ENCODE measurements around the gene ANK2. TPM values are rescaled to one million over a fixed set of nuclear protein-coding genes. Genes with fewer than 3 reads are reported as not detected.

The ANK2 gene
- polyA plus RNA-seq, 1 donor (not counting 4 experiments of a cell fraction or from before 2014, with no cell fraction given): 0.22 TPM

- DNase-seq (ENCODE audit: low read depth, low spot score): no peak
- Histone ChIP-seq H3K9me1 (ENCODE audit: control insufficient read depth, extremely low read depth, insufficient read depth, low read length) (no peaks in the 10 kb centered on the region), H3K27ac (ENCODE audit: control insufficient read depth, insufficient read depth, low read length) (no peak overlapping the region), H3K27me3 (ENCODE audit: control insufficient read depth, extremely low read depth, insufficient read depth, low read length) (no peaks in the 10 kb centered on the region), H3K4me3 (ENCODE audit: control insufficient read depth in 2 of 3, extremely low read depth in 1 of 3, insufficient read depth in 2 of 3, low read depth in 1 of 3, low read length in 3 of 3) (no peak overlapping the region), H4K20me1 (ENCODE audit: control insufficient read depth, extremely low read depth, insufficient read depth, low read length) (no peaks in the 10 kb centered on the region), H3K9ac (ENCODE audit: control insufficient read depth, extremely low read depth, insufficient read depth, low read length) (no peak overlapping the region), H3K4me2 (ENCODE audit: control insufficient read depth, extremely low read depth, insufficient read depth, low read depth, low read length) (no peak overlapping the region), H3K4me1 (ENCODE audit: control insufficient read depth, extremely low read depth, insufficient read depth, low read length) (no peaks in the 10 kb centered on the region), H3K9me3 (ENCODE audit: control insufficient read depth, low read depth, low read length) (no peaks in the 10 kb centered on the region), H3K36me3 (ENCODE audit: control insufficient read depth in 2 of 2, extremely low read depth in 1 of 2, insufficient read depth in 2 of 2, low read length in 2 of 2) (no peaks in the 10 kb centered on the region), H2AFZ (ENCODE audit: control insufficient read depth, low read length) (no peak overlapping the region), H3K79me2 (ENCODE audit: control insufficient read depth, insufficient read depth, low read length) (no peaks in the 10 kb centered on the region)
- no peak for FAIRE-seq
- dilution Hi-C loops (cut with MboI; ENCODE audit: extremely low pct_ligation_motif_present, low sequenced_read_pairs): no loop called here
- no peak for TF ChIP-seq CTCF (optimal IDR thresholded peaks at IDR 0.05 in 1 of 3, IDR thresholded peaks at IDR 0.05 in 1 of 3, conservative IDR thresholded peaks at IDR 0.05 in 1 of 3; ENCODE audit: extremely low read depth in 1 of 3, insufficient read depth in 2 of 3, low read length in 3 of 3)
- no peak for TF ChIP-seq EZH2 (IDR thresholded peaks at IDR 0.05; ENCODE audit: low read length)
Observed at GRCh38 chr4:113059449-113060182, 10.2 kb downstream of the ANK2 start.

GRCh38 chr4:113060853-113061252 lies 11.4 kb downstream of the ANK2 start:
- Histone ChIP-seq H3K27ac (ENCODE audit: control insufficient read depth, insufficient read depth, low read length) (no peak overlapping the region), H2AFZ (ENCODE audit: control insufficient read depth, low read length) (no peak overlapping the region), H3K9me1 (ENCODE audit: control insufficient read depth, extremely low read depth, insufficient read depth, low read length) (no peaks in the 10 kb centered on the region), H3K27me3 (ENCODE audit: control insufficient read depth, extremely low read depth, insufficient read depth, low read length) (no peaks in the 10 kb centered on the region), H3K4me2 (ENCODE audit: control insufficient read depth, extremely low read depth, insufficient read depth, low read depth, low read length) (no peak overlapping the region), H3K9me3 (ENCODE audit: control insufficient read depth, low read depth, low read length) (no peaks in the 10 kb centered on the region), H3K4me1 (ENCODE audit: control insufficient read depth, extremely low read depth, insufficient read depth, low read length) (no peaks in the 10 kb centered on the region), H3K36me3 (ENCODE audit: control insufficient read depth in 2 of 2, extremely low read depth in 1 of 2, insufficient read depth in 2 of 2, low read length in 2 of 2) (no peaks in the 10 kb centered on the region), H3K4me3 (ENCODE audit: control insufficient read depth in 2 of 3, extremely low read depth in 1 of 3, insufficient read depth in 2 of 3, low read depth in 1 of 3, low read length in 3 of 3) (no peak overlapping the region), H3K79me2 (ENCODE audit: control insufficient read depth, insufficient read depth, low read length) (no peaks in the 10 kb centered on the region), H3K9ac (ENCODE audit: control insufficient read depth, extremely low read depth, insufficient read depth, low read length) (no peak overlapping the region), H4K20me1 (ENCODE audit: control insufficient read depth, extremely low read depth, insufficient read depth, low read length) (no peaks in the 10 kb centered on the region)
- DNase-seq (ENCODE audit: low read depth, low spot score) (no peak), FAIRE-seq (no peak)
- dilution Hi-C loops (cut with MboI; ENCODE audit: extremely low pct_ligation_motif_present, low sequenced_read_pairs): no loop called here
- no peak for TF ChIP-seq CTCF (optimal IDR thresholded peaks at IDR 0.05 in 1 of 3, IDR thresholded peaks at IDR 0.05 in 1 of 3, conservative IDR thresholded peaks at IDR 0.05 in 1 of 3; ENCODE audit: extremely low read depth in 1 of 3, insufficient read depth in 2 of 3, low read length in 3 of 3)
- TF ChIP-seq EZH2 (IDR thresholded peaks at IDR 0.05; ENCODE audit: low read length): no peak
